Common myeloid progenitor, CD34-positive (primary cell): ENCODE measurements around the gene MASP2.

Experiments
- CTCF ChIA-PET: fragments of 350-600 bp; sonication (Branson Sonifier 250); formaldehyde crosslinking; loops from one replicate; lab custom pipeline; 2021; ENCODE audit warnings: antibody characterized with exemption; lab: Charles Lee
- POLR2A ChIA-PET: fragments of 350-600 bp; sonication (Branson Sonifier 250); formaldehyde crosslinking; loops from one replicate; lab custom pipeline; 2021; ENCODE audit warnings: antibody characterized with exemption; lab: Charles Lee
- DNase-seq, 3 donors: peaks; one replicate each; pipeline versions ENCODE4 v3.0.0 to v3.0.0-alpha.2; 2013
- H3K27ac ChIP-seq, 2 experiments: 1 replicate in 1 of 2; 2 replicates in 1 of 2; pipeline ENCODE4 v1.7.0; 2013; ENCODE audit warnings: inconsistent platforms in 2 of 2, low read length in 2 of 2, mild to moderate bottlenecking in 2 of 2, low read depth in 1 of 2, moderate library complexity in 1 of 2; ENCODE audit not compliant: severe bottlenecking in 2 of 2, insufficient read depth in 1 of 2, poor library complexity in 1 of 2
- H3K27me3 ChIP-seq, 5 experiments: replicated peaks in 2 of 5; 1 replicate in 3 of 5; 2 replicates in 2 of 5; pipeline versions ENCODE4 v1.6.1 to v1.7.0; 2013; ENCODE audit warnings: low read length in 4 of 5, mild to moderate bottlenecking in 2 of 5, moderate library complexity in 2 of 5, inconsistent platforms in 1 of 5; ENCODE audit not compliant: insufficient read depth in 5 of 5, control insufficient read depth in 4 of 5
- H3K36me3 ChIP-seq, 4 experiments: 1 replicate in 2 of 4; 2 replicates in 2 of 4; pipeline versions ENCODE4 v1.6.1 to v1.7.0; 2013; ENCODE audit warnings: low read length in 3 of 4, control low read depth in 1 of 4, mild to moderate bottlenecking in 1 of 4; ENCODE audit not compliant: control insufficient read depth in 4 of 4, insufficient read depth in 4 of 4
- H3K4me1 ChIP-seq, 4 experiments: 1 replicate in 3 of 4; 2 replicates in 1 of 4; pipeline versions ENCODE4 v1.6.1 to v1.7.1; 2013; ENCODE audit warnings: low read length in 3 of 4, mild to moderate bottlenecking in 3 of 4, control low read depth in 1 of 4, inconsistent platforms in 1 of 4, moderate library complexity in 1 of 4; ENCODE audit not compliant: control insufficient read depth in 4 of 4, insufficient read depth in 4 of 4; ENCODE audit errors: control extremely low read depth in 1 of 4
- H3K4me3 ChIP-seq, 7 experiments: 1 replicate in 4 of 7; 2 replicates in 3 of 7; pipeline versions ENCODE4 v1.5.1 to v1.7.0; 2013; ENCODE audit warnings: mild to moderate bottlenecking in 7 of 7, low read length in 6 of 7, moderate library complexity in 6 of 7, inconsistent platforms in 2 of 7, low read depth in 2 of 7, control low read depth in 1 of 7; ENCODE audit not compliant: insufficient read depth in 4 of 7, control insufficient read depth in 1 of 7; ENCODE audit errors: extremely low read depth in 1 of 7
- H3K9me3 ChIP-seq, 5 experiments: 1 replicate in 4 of 5; 2 replicates in 1 of 5; pipeline versions ENCODE4 v1.6.1 to v1.7.1; 2013; ENCODE audit warnings: low read length in 4 of 5, mild to moderate bottlenecking in 2 of 5, inconsistent platforms in 1 of 5, low read depth in 1 of 5, moderate library complexity in 1 of 5; ENCODE audit not compliant: control insufficient read depth in 4 of 5, insufficient read depth in 2 of 5; ENCODE audit errors: control extremely low read depth in 1 of 5
- WGBS: methylation state at CpG from one replicate; pipeline ENCODE4 v1.1.5; 2013; ENCODE audit not compliant: insufficient coverage; 5-methylcytosine and 5-hydroxymethylcytosine counted together

The MASP2 gene

GRCh38 chr1:11027316-11027715, 19.7 kb downstream of the MASP2 start:
- Histone ChIP-seq H3K27ac (no peak overlapping the region), H3K36me3 (peaks cover 16 to 54% (median 37%) of the 10 kb centered on the region in 4 experiments), H3K27me3 (no peaks in the 10 kb centered on the region), H3K4me1 (no peaks in the 10 kb centered on the region), H3K4me3 (no peak overlapping the region), H3K9me3 (no peaks in the 10 kb centered on the region)
- ChIA-PET POLR2A (no interaction called here), CTCF (no interaction called here)
- DNase-seq = no peak
- 74% methylated on average over 3 of the region's 6 CpGs for WGBS

GRCh38 chr1:11026903-11027302, 20.1 kb downstream of the MASP2 start:
- ChIA-PET CTCF (no interaction called here), POLR2A (no interaction called here)
- no peak for DNase-seq
- H3K27ac ChIP-seq = no peak overlapping the region
- no peaks in the 10 kb centered on the region for H3K9me3 ChIP-seq
- 100% methylated on average over 3 of the region's 5 CpGs for WGBS
- no peaks in the 10 kb centered on the region for H3K27me3 ChIP-seq
- H3K4me1 ChIP-seq = no peaks in the 10 kb centered on the region
- no peak overlapping the region for H3K4me3 ChIP-seq
- H3K36me3 ChIP-seq = peaks cover 16 to 59% (median 39%) of the 10 kb centered on the region in 4 experiments

GRCh38 chr1:11026052-11026451, 21.0 kb downstream of the MASP2 start:
- Histone ChIP-seq H3K27me3 (no peaks in the 10 kb centered on the region), H3K9me3 (no peaks in the 10 kb centered on the region), H3K27ac (no peak overlapping the region), H3K36me3 (peaks cover 19 to 66% (median 45%) of the 10 kb centered on the region in 4 experiments), H3K4me1 (no peaks in the 10 kb centered on the region), H3K4me3 (no peak overlapping the region)
- no peak for DNase-seq
- WGBS = no CpG with 5 or more reads among the region's 1 CpG
- POLR2A ChIA-PET = no interaction called here
- CTCF ChIA-PET = no interaction called here

- Histone ChIP-seq H3K27ac (no peak overlapping the region), H3K9me3 (no peaks in the 10 kb centered on the region), H3K27me3 (no peaks in the 10 kb centered on the region), H3K36me3 (peaks cover 19 to 70% (median 47%) of the 10 kb centered on the region in 4 experiments), H3K4me1 (no peaks in the 10 kb centered on the region), H3K4me3 (no peak overlapping the region)
- ChIA-PET CTCF (interaction anchor here (1.4 kb wide), 1 partner anchor 12 kb away, joined by 3 read pairs; no protein-coding TSS in a partner anchor), POLR2A (no interaction called here)
- 100% methylated on average over 1 of the region's 1 CpG for WGBS
- no peak for DNase-seq
Observed at GRCh38 chr1:11025618-11026017, 21.4 kb downstream of the MASP2 start.

GRCh38 chr1:11024874-11025203, 22.2 kb downstream of the MASP2 start:
- no peak overlapping the region for H3K4me3 ChIP-seq
- POLR2A ChIA-PET = no interaction called here
- peaks cover 24 to 73% (median 47%) of the 10 kb centered on the region in 4 experiments for H3K36me3 ChIP-seq
- WGBS = 100% methylated on average over 1 of the region's 2 CpGs
- H3K27ac ChIP-seq = no peak overlapping the region
- no peaks in the 10 kb centered on the region for H3K4me1 ChIP-seq
- H3K27me3 ChIP-seq = no peaks in the 10 kb centered on the region
- CTCF ChIA-PET = interaction anchor here (1.2 to 1.4 kb wide), 2 partner anchors 13 to 530 kb away, joined by 3 read pairs; no protein-coding TSS in a partner anchor
- H3K9me3 ChIP-seq = no peaks in the 10 kb centered on the region
- no peak for DNase-seq

GRCh38 chr1:11024154-11024873, 22.7 kb downstream of the MASP2 start:
- H3K9me3 ChIP-seq = no peaks in the 10 kb centered on the region
- H3K27me3 ChIP-seq = no peaks in the 10 kb centered on the region
- ChIA-PET POLR2A (no interaction called here), CTCF (interaction anchor here (0.9 to 1.4 kb wide), 3 partner anchors 13 to 529 kb away, joined by 3 read pairs; no protein-coding TSS in a partner anchor)
- 100% methylated on average over 2 of the region's 3 CpGs for WGBS
- H3K4me3 ChIP-seq = no peak overlapping the region
- no peak for DNase-seq
- H3K36me3 ChIP-seq = peaks cover 22 to 76% (median 47%) of the 10 kb centered on the region in 4 experiments
- H3K27ac ChIP-seq = no peak overlapping the region
- H3K4me1 ChIP-seq = no peaks in the 10 kb centered on the region

- 100% methylated on average over 13 of the region's 14 CpGs for WGBS
- peaks cover 28 to 87% (median 56%) of the 10 kb centered on the region in 4 experiments for H3K36me3 ChIP-seq
- H3K27me3 ChIP-seq = no peaks in the 10 kb centered on the region
- POLR2A ChIA-PET = no interaction called here
- no peak overlapping the region for H3K4me3 ChIP-seq
- H3K4me1 ChIP-seq = no peaks in the 10 kb centered on the region
- no peak for DNase-seq
- no peaks in the 10 kb centered on the region for H3K9me3 ChIP-seq
- CTCF ChIA-PET = interaction anchor here (0.9 kb wide), 1 partner anchor 14 kb away, joined by 3 read pairs; no protein-coding TSS in a partner anchor
- no peak overlapping the region for H3K27ac ChIP-seq
Observed at GRCh38 chr1:11023201-11023600, 23.8 kb downstream of the MASP2 start.
